SK-N-SH treated with all-trans-retinoic acid at 6 μM for 48 hours (cell line): ENCODE results near the gene NFIX.

Source experiments
- ATAC-seq: fragments of 200-7000 bp; cut with Tn5 transposase; 3 replicates; pipeline ENCODE4 v1.9.1; 2020; ENCODE audit warnings: mild to moderate bottlenecking, moderate library complexity
- ARNTL ChIP-seq: fragments of 450-650 bp; formaldehyde crosslinking; IDR thresholded peaks from 2 replicates; pipeline ENCODE4 v1.5.0; 2020; ENCODE audit warnings: low read depth, mild to moderate bottlenecking, moderate library complexity, borderline replicate concordance
- BACH2 ChIP-seq: fragments of 250-450 bp; sonication (Bioruptor Pico); IDR thresholded peaks from 2 replicates; pipeline ENCODE4 v1.9.0; 2021; ENCODE audit warnings: mild to moderate bottlenecking, borderline replicate concordance
- CREB5 ChIP-seq: fragments of 250-450 bp; sonication (Bioruptor Pico); IDR thresholded peaks from 2 replicates; pipeline ENCODE4 v1.5.1; 2020; ENCODE audit warnings: low read depth, mild to moderate bottlenecking, moderate library complexity
- CSDC2 ChIP-seq: fragments of 250-450 bp; sonication (Bioruptor Pico); IDR thresholded peaks from 2 replicates; pipeline ENCODE4 v1.5.0; 2020; ENCODE audit warnings: mild to moderate bottlenecking, moderate library complexity
- GLIS3 ChIP-seq: fragments of 250-450 bp; sonication (Bioruptor Pico); IDR thresholded peaks from 2 replicates; pipeline ENCODE4 v1.5.0; 2020; ENCODE audit warnings: mild to moderate bottlenecking, moderate library complexity
- ISL1 ChIP-seq: fragments of 250-450 bp; sonication (Bioruptor Pico); IDR thresholded peaks from 2 replicates; pipeline ENCODE4 v2.1.2; 2022; ENCODE audit warnings: mild to moderate bottlenecking, moderate library complexity
- OSR1 ChIP-seq: fragments of 250-450 bp; sonication (Bioruptor Pico); IDR thresholded peaks from 2 replicates; pipeline ENCODE4 v1.8.0; 2022; ENCODE audit warnings: moderate library complexity, mild to moderate bottlenecking, inconsistent platforms
- PATZ1 ChIP-seq: fragments of 250-450 bp; sonication (Bioruptor Pico); IDR thresholded peaks from 2 replicates; pipeline ENCODE4 v1.8.0; 2020; ENCODE audit warnings: mild to moderate bottlenecking, moderate library complexity, borderline replicate concordance
- PPARA ChIP-seq: fragments of 250-450 bp; sonication (Bioruptor Pico); IDR thresholded peaks from 2 replicates; pipeline ENCODE4 v1.5.0; 2020; ENCODE audit warnings: mild to moderate bottlenecking, borderline replicate concordance
- SNAI2 ChIP-seq: fragments of 250-450 bp; sonication (Bioruptor Pico); IDR thresholded peaks from 2 replicates; pipeline ENCODE4 v1.5.0; 2020; ENCODE audit warnings: mild to moderate bottlenecking, moderate library complexity
- ZC3H10 ChIP-seq: fragments of 250-450 bp; sonication (Bioruptor Pico); IDR thresholded peaks from 2 replicates; pipeline ENCODE4 v1.5.1; 2021; ENCODE audit warnings: mild to moderate bottlenecking, moderate library complexity
- ZNF565 ChIP-seq: fragments of 450-650 bp; formaldehyde crosslinking; conservative IDR thresholded peaks from 2 replicates; pipeline ENCODE4 v1.5.0; 2020; ENCODE audit warnings: low read depth, mild to moderate bottlenecking, moderate library complexity
- ZNF70 ChIP-seq: fragments of 450-650 bp; formaldehyde crosslinking; IDR thresholded peaks from 2 replicates; pipeline ENCODE4 v1.5.0; 2020; ENCODE audit warnings: mild to moderate bottlenecking, moderate library complexity
- ZNF8 ChIP-seq: fragments of 450-650 bp; formaldehyde crosslinking; IDR thresholded peaks from 2 replicates; pipeline ENCODE4 v1.5.0; 2020; ENCODE audit warnings: mild to moderate bottlenecking, moderate library complexity
- TF ChIP-seq, protein P1 (sequence below): fragments of 250-450 bp; sonication (Bioruptor Pico); IDR thresholded peaks from 2 replicates; pipeline ENCODE4 v1.5.1; 2021; ENCODE audit warnings: mild to moderate bottlenecking, moderate library complexity
- TF ChIP-seq, protein P2 (sequence below): fragments of 250-450 bp; sonication (Bioruptor Pico); IDR thresholded peaks from 2 replicates; pipeline ENCODE4 v1.8.0; 2021; ENCODE audit warnings: low read depth, mild to moderate bottlenecking, moderate library complexity, borderline replicate concordance
- TF ChIP-seq, protein P3 (sequence below): fragments of 250-450 bp; sonication (Bioruptor Pico); IDR thresholded peaks from 2 replicates; pipeline ENCODE4 v1.5.0; 2020; ENCODE audit warnings: mild to moderate bottlenecking, moderate library complexity

NFIX gene

GRCh38 chr19:13038306-13039210 lies 43.3 kb downstream of the NFIX start (continued):
- TF ChIP-seq ARNTL (CRISPR knock-in tag) (no peak), CREB5 (CRISPR knock-in tag) (no peak), PPARA (CRISPR knock-in tag) (no peak)

DNA sequence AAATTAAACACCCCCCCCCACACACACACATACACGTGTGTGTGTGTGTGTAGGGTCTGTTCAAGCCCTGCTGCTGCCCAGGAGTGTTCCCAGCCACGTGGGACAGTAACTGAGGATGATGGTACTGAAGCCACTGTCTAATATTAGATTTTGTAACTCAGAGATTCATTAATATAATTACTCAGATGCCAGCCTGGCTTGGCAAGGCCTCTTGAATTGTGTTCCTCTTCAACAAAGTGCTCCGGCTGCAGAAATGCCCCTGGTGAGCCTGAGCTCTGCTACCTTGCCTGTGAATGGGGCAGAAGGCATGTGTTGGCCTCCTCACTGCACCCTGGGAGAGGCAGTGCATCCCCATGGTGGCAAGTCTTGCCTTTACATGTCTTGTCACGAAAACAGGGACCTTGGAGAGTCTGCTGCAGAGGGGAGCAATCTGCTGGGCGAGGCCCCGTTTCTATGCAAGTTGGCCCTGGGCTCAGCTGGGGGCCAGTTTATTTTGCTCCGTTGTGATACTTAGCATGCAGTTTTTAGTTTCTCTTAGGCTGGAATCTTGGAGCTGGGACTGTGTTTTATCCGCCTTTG lies 44.0 kb downstream of the NFIX start:
- TF ChIP-seq GLIS3 (CRISPR knock-in tag), result no peak
- no peak for ATAC-seq

DNA sequence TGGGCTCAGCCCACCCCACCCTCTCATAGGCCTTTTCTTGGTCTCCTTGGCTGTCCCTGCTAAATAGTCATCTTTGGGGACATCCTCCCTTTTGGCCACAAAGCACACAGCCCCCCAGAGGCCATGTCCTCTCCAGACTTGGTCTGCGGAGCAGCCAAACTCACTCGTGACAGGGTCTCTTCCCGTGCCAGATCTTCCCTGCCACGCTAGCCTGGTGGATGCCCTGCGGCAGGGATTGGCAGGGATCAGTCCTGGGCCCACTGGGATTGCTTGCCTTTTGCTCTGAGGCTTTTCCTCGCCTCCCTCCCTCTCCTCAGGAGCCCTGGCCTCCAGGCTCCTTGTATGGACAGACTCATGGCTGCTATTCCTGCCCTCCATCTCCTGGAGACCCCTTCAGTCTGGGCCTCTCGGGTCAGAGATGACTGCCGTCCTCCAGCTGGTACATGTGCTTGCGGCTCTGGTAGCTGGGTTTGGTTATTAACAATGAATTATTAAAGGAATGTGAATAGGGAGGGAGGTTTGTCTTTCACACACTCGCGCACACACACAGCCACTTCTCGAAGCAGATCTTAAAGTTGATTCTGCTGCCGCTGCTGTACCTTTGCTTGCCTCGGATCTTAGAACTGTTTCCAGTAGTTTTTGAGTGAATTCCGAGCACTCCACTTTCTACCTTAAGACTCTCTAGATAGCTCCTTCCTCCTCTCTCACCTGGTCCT lies 45.1 kb downstream of the NFIX start:
- no peak for TF ChIP-seq ARNTL (CRISPR knock-in tag)
- TF ChIP-seq, protein P1, sequence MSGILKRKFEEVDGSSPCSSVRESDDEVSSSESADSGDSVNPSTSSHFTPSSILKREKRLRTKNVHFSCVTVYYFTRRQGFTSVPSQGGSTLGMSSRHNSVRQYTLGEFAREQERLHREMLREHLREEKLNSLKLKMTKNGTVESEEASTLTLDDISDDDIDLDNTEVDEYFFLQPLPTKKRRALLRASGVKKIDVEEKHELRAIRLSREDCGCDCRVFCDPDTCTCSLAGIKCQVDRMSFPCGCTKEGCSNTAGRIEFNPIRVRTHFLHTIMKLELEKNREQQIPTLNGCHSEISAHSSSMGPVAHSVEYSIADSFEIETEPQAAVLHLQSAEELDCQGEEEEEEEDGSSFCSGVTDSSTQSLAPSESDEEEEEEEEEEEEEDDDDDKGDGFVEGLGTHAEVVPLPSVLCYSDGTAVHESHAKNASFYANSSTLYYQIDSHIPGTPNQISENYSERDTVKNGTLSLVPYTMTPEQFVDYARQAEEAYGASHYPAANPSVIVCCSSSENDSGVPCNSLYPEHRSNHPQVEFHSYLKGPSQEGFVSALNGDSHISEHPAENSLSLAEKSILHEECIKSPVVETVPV (CRISPR knock-in tag), result no peak
- no peak for TF ChIP-seq ZNF565 (CRISPR knock-in tag)
- TF ChIP-seq SNAI2 (CRISPR knock-in tag), result no peak
- TF ChIP-seq, all 23 proteins: peak for 0
- ATAC-seq, result no peak

- no peak for TF ChIP-seq BACH2 (CRISPR knock-in tag)
- TF ChIP-seq, protein P2, sequence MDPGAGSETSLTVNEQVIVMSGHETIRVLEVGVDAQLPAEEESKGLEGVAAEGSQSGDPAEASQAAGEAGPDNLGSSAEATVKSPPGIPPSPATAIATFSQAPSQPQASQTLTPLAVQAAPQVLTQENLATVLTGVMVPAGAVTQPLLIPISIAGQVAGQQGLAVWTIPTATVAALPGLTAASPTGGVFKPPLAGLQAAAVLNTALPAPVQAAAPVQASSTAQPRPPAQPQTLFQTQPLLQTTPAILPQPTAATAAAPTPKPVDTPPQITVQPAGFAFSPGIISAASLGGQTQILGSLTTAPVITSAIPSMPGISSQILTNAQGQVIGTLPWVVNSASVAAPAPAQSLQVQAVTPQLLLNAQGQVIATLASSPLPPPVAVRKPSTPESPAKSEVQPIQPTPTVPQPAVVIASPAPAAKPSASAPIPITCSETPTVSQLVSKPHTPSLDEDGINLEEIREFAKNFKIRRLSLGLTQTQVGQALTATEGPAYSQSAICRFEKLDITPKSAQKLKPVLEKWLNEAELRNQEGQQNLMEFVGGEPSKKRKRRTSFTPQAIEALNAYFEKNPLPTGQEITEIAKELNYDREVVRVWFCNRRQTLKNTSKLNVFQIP (CRISPR knock-in tag), result no peak
- TF ChIP-seq ZNF70 (CRISPR knock-in tag), result no peak
- ATAC-seq, result no peak
Measured at GRCh38 chr19:13040948-13041292, 45.6 kb downstream of the NFIX start.

- no peak for ATAC-seq
- TF ChIP-seq SNAI2 (CRISPR knock-in tag), result no peak
- TF ChIP-seq PPARA (CRISPR knock-in tag), result no peak
- no peak for TF ChIP-seq OSR1 (CRISPR knock-in tag)
- TF ChIP-seq ZNF8 (CRISPR knock-in tag), result no peak
- TF ChIP-seq CSDC2, result no peak
- TF ChIP-seq ZC3H10 (CRISPR knock-in tag), result no peak
- no peak for TF ChIP-seq PATZ1 (CRISPR knock-in tag)
- TF ChIP-seq CREB5 (CRISPR knock-in tag), result no peak
- TF ChIP-seq GLIS3 (CRISPR knock-in tag), result no peak
- TF ChIP-seq, protein P3, sequence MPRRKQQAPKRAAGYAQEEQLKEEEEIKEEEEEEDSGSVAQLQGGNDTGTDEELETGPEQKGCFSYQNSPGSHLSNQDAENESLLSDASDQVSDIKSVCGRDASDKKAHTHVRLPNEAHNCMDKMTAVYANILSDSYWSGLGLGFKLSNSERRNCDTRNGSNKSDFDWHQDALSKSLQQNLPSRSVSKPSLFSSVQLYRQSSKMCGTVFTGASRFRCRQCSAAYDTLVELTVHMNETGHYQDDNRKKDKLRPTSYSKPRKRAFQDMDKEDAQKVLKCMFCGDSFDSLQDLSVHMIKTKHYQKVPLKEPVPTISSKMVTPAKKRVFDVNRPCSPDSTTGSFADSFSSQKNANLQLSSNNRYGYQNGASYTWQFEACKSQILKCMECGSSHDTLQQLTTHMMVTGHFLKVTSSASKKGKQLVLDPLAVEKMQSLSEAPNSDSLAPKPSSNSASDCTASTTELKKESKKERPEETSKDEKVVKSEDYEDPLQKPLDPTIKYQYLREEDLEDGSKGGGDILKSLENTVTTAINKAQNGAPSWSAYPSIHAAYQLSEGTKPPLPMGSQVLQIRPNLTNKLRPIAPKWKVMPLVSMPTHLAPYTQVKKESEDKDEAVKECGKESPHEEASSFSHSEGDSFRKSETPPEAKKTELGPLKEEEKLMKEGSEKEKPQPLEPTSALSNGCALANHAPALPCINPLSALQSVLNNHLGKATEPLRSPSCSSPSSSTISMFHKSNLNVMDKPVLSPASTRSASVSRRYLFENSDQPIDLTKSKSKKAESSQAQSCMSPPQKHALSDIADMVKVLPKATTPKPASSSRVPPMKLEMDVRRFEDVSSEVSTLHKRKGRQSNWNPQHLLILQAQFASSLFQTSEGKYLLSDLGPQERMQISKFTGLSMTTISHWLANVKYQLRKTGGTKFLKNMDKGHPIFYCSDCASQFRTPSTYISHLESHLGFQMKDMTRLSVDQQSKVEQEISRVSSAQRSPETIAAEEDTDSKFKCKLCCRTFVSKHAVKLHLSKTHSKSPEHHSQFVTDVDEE (CRISPR knock-in tag), result no peak
- TF ChIP-seq ISL1, result no peak
- TF ChIP-seq, all 23 proteins: peak for 0
Measured at GRCh38 chr19:13042443-13043130, 47.3 kb downstream of the NFIX start.
